ENCODE results near the gene OR2V2. TPM values are rescaled to one million over a fixed set of nuclear protein-coding genes. Genes with fewer than 3 reads are reported as not detected.

Gene OR2V2
- total RNA-seq, 1 donor from 2014 or later: not detected

- peak overlapping the region; percentile 84 for H3K27ac ChIP-seq
- ATAC-seq: no peak
- no peaks in the 10 kb centered on the region for H3K36me3 ChIP-seq
- peak overlapping the region; percentile 76 for H3K4me3 ChIP-seq
- no peaks in the 10 kb centered on the region for H3K27me3 ChIP-seq
- peaks cover 4% of the 10 kb centered on the region for H3K4me1 ChIP-seq
- peak; percentile 71 for DNase-seq
- TF ChIP-seq, protein P1, sequence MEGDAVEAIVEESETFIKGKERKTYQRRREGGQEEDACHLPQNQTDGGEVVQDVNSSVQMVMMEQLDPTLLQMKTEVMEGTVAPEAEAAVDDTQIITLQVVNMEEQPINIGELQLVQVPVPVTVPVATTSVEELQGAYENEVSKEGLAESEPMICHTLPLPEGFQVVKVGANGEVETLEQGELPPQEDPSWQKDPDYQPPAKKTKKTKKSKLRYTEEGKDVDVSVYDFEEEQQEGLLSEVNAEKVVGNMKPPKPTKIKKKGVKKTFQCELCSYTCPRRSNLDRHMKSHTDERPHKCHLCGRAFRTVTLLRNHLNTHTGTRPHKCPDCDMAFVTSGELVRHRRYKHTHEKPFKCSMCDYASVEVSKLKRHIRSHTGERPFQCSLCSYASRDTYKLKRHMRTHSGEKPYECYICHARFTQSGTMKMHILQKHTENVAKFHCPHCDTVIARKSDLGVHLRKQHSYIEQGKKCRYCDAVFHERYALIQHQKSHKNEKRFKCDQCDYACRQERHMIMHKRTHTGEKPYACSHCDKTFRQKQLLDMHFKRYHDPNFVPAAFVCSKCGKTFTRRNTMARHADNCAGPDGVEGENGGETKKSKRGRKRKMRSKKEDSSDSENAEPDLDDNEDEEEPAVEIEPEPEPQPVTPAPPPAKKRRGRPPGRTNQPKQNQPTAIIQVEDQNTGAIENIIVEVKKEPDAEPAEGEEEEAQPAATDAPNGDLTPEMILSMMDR (IDR thresholded peaks at IDR 0.05): no peak
- no peaks in the 10 kb centered on the region for H3K9me3 ChIP-seq
- intact Hi-C loops (cut with DNase I): no loop called here
These were observed 42.8 kb downstream of the OR2V2 start for GRCh38 chr5:181189962-181190710.

DNA sequence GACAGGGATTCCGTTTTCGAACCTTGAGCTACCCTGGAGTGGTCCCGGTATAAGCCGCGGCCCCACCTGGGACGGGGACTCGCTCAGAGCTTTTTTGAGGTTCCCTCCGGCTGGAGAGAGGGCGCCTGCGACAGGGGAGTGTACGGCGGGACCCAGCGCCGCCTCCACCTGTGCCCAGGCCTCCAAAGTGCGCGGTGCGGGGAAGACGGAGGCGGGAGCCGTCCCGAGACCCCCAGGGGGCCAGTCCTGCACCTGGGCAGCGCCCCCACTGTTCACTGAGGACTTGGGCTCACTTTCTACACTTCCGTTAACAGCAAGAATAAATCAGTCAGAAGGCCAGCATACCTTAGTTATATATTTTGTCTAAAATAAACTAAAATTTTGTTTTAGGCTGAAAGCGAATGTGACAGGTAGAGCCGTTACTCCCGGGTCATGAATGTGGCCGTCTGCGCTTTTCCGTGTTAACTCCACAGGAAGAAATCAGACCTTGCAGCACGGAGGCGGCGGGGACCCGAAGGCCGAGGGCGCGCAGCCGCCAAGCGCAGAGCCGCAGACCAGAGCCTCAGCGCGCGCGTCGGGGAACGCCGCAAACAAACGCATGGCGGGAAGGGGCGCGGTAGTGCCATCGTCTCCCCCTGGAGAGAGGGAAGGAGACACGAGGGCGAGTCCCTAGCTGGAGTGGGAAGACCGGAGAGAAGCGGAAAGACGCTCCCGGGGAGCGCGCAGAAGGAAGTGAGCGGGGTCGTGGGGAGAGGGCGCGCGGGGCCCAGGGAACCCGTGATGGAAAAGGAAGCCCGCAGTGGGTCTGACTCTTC, 43.5 kb downstream of the OR2V2 start:
- DNase-seq (no peak), ATAC-seq (peak; percentile 9)
- H3K27me3 ChIP-seq: no peaks in the 10 kb centered on the region
- intact Hi-C loops (cut with DNase I): no loop called here
- H3K4me1 ChIP-seq: peaks cover 4% of the 10 kb centered on the region
- no peaks in the 10 kb centered on the region for H3K9me3 ChIP-seq
- H3K27ac ChIP-seq: peak overlapping the region; percentile 84
- peak overlapping the region; percentile 76 for H3K4me3 ChIP-seq
- no peaks in the 10 kb centered on the region for H3K36me3 ChIP-seq
- TF ChIP-seq, protein P1 (IDR thresholded peaks at IDR 0.05): peak; percentile 26

DNA sequence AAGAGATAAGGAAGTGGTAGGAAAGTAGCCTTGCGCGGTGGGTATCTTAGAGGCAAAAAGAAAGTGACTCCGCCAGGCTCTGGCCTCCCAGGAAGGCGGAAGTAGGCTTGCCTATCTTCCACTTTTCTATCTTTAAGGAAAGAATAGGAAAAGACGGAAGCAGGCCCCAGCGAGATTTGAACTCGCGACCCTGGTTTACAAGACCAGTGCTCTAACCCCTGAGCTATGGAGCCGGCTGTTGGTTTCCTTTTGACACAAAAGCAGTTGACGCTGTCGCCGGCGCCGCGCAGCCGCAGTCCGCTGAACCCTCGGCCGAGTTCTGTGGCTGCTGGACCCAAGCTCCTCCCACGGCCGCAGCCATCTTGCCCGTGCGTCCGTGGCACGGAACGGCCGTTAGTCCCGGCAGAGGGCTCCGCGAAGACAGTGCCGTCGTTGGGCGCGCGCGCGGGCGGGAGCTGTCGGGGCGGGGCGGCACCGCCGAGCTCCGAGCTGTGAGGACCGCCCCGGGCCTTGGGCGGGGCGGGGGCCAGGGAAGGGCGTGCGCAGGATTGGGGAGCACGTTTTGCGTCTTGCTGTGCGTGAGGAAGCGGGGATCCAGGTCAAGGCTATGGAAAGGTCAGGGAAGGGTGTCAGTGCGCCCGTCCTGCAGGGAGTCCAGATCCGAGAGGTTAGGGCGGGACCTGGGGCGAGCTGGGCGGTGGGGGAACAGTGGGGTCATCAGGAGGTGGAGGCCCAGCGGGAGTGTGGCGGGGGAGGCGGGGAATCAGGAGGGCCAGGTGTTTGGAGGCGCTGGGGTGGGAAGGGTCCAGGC, 44.3 kb downstream of the OR2V2 start:
- TF ChIP-seq, protein P1 (IDR thresholded peaks at IDR 0.05): no peak
- ATAC-seq (peak; percentile 91), DNase-seq (peak; percentile 98)
- Histone ChIP-seq H3K4me3 (peak overlapping the region; percentile 76), H3K4me1 (peaks cover 4% of the 10 kb centered on the region), H3K36me3 (no peaks in the 10 kb centered on the region), H3K27ac (peak overlapping the region; percentile 84), H3K9me3 (no peaks in the 10 kb centered on the region), H3K27me3 (no peaks in the 10 kb centered on the region)
- intact Hi-C loops (cut with DNase I): no loop called here

- peaks cover 4% of the 10 kb centered on the region for H3K4me1 ChIP-seq
- TF ChIP-seq, protein P1 (IDR thresholded peaks at IDR 0.05): no peak
- H3K27me3 ChIP-seq: no peaks in the 10 kb centered on the region
- intact Hi-C loops (cut with DNase I): no loop called here
- peak overlapping the region; percentile 76 for H3K4me3 ChIP-seq
- H3K36me3 ChIP-seq: no peaks in the 10 kb centered on the region
- DNase-seq: no peak
- no peak for ATAC-seq
- H3K27ac ChIP-seq: peak overlapping the region; percentile 84
- H3K9me3 ChIP-seq: no peaks in the 10 kb centered on the region
These were observed 45.1 kb downstream of the OR2V2 start for GRCh38 chr5:181192337-181193046.

DNA sequence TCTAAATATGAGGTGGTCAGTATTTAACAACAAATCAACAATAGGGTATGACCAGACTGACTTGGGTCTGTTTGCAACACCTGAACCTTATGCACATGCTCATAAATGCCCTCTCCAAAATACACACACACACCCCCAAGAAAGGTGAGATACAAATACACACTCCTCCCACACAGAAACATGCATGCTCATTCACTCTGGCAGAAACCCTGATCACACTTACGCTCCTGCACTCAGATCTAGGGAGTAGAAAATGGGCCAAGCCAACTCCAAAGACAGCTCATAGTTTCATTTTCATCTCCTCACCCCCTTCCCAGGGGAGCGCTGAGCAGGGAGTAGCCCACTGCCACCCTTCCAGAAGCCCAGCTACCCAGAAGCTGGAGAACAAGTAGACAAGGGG, 46.3 kb downstream of the OR2V2 start:
- DNase-seq (no peak), ATAC-seq (no peak)
- H3K27me3 ChIP-seq: no peaks in the 10 kb centered on the region
- H3K4me1 ChIP-seq: peaks cover 4% of the 10 kb centered on the region
- H3K4me3 ChIP-seq: no peak overlapping the region
- TF ChIP-seq, protein P1 (IDR thresholded peaks at IDR 0.05): no peak
- H3K27ac ChIP-seq: no peak overlapping the region
- intact Hi-C loops (cut with DNase I): no loop called here
- H3K36me3 ChIP-seq: no peaks in the 10 kb centered on the region
- H3K9me3 ChIP-seq: no peaks in the 10 kb centered on the region
